Cardiac muscle cell (in vitro differentiated cells and primary cell): ENCODE results near the gene MT1E. TPM values are rescaled to one million over a fixed set of nuclear protein-coding genes. Genes with fewer than 3 reads are reported as not detected.

Experiments used
- DNase-seq, 2 donors: peaks; one replicate each; pipeline versions ENCODE4 v3.0.0 to v3.0.0-alpha.2; 2010 to 2017; ENCODE audit warnings: low read depth in 1 of 2, low spot score in 1 of 2
- H3K27ac ChIP-seq: fragments of 200-600 bp; sonication (generic); 2 replicates; pipeline ENCODE4 v1.5.1; 2016
- H3K27me3 ChIP-seq: fragments of 200-600 bp; sonication (generic); 2 replicates; pipeline ENCODE4 v1.6.0; 2016; ENCODE audit warnings: control low read depth
- H3K36me3 ChIP-seq: fragments of 200-600 bp; sonication (generic); 2 replicates; pipeline ENCODE4 v1.5.1; 2016; ENCODE audit warnings: control low read depth
- H3K4me1 ChIP-seq: fragments of 200-600 bp; sonication (generic); 2 replicates; pipeline ENCODE4 v1.8.1; 2017; ENCODE audit warnings: low read depth, mild to moderate bottlenecking, mixed run types
- H3K4me3 ChIP-seq: fragments of 200-600 bp; sonication (generic); 2 replicates; pipeline ENCODE4 v1.5.1; 2016; ENCODE audit warnings: mild to moderate bottlenecking
- H3K9me3 ChIP-seq: fragments of 200-600 bp; sonication (generic); 2 replicates; pipeline ENCODE4 v1.5.1; 2017; ENCODE audit warnings: low read depth, mild to moderate bottlenecking, control low read depth
- polyA plus RNA-seq: library from polyadenylated mRNA; unstranded; fragments of >200 nt; fragmentation: Nextera tagmentation; extraction: Ambion mirVana; gene quantifications from 2 replicates; pipeline ENCODE4 v1.2.1, GENCODE V29; 2016
- total RNA-seq: library from RNA; depleted of rRNA; stranded (reverse); fragments of >200 nt; gene quantifications from 2 replicates; pipeline ENCODE4 v1.2.3, GENCODE V29; 2016
- TF ChIP-seq, protein P1 (sequence below): IDR thresholded peaks from 2 replicates; pipeline ENCODE4 v1.5.1; 2012; ENCODE audit warnings: low read depth, mild to moderate bottlenecking, low read length

The MT1E gene
- total and polyA plus RNA-seq, 2 experiments from 2014 or later = 3.6 to 4.7 TPM

DNA sequence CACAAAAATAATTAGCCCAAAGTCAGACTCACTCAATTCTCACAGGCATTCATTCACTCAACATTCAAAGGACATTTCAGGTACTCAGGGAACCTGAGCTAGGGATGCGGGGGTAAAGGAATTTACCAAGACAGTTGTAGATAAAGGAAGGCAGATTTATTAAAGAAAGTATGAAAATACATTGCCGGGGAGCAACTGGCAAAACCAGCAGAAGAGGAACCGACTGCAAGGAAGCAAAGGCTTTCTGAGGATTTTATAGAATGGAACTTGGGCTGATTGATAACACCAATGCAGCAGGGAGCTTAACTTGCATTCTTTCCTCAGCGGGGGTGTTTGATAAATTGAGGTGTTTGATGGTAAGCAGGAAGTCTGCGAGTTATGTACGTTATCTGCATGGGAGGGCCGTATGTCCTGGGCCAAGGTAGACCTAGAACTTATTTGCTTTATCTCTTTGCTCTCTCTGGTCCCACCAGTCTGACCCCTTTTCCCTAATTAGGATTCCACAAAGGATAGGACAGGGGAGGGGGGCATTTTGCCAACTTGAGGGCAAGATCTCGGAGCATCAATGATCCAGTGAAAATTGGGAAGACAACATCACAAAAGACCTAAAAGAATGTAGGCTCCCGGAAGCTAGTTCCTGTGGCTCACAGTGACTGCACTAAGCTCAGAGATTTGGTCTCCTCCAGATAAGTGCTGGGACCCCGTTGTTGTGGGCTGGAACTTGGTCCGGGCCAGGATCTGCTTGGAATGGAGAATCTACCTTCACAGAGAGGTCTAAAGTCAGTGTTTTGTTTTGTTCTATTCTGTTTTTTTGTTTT is 42.0 kb upstream of the MT1E start:
- Histone ChIP-seq H3K27me3 (peaks cover 37% of the 10 kb centered on the region), H3K27ac (no peak overlapping the region), H3K9me3 (no peaks in the 10 kb centered on the region), H3K4me1 (no peaks in the 10 kb centered on the region), H3K36me3 (no peaks in the 10 kb centered on the region), H3K4me3 (no peak overlapping the region)
- TF ChIP-seq, protein P1, sequence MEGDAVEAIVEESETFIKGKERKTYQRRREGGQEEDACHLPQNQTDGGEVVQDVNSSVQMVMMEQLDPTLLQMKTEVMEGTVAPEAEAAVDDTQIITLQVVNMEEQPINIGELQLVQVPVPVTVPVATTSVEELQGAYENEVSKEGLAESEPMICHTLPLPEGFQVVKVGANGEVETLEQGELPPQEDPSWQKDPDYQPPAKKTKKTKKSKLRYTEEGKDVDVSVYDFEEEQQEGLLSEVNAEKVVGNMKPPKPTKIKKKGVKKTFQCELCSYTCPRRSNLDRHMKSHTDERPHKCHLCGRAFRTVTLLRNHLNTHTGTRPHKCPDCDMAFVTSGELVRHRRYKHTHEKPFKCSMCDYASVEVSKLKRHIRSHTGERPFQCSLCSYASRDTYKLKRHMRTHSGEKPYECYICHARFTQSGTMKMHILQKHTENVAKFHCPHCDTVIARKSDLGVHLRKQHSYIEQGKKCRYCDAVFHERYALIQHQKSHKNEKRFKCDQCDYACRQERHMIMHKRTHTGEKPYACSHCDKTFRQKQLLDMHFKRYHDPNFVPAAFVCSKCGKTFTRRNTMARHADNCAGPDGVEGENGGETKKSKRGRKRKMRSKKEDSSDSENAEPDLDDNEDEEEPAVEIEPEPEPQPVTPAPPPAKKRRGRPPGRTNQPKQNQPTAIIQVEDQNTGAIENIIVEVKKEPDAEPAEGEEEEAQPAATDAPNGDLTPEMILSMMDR = no peak
- DNase-seq = no peak

DNA sequence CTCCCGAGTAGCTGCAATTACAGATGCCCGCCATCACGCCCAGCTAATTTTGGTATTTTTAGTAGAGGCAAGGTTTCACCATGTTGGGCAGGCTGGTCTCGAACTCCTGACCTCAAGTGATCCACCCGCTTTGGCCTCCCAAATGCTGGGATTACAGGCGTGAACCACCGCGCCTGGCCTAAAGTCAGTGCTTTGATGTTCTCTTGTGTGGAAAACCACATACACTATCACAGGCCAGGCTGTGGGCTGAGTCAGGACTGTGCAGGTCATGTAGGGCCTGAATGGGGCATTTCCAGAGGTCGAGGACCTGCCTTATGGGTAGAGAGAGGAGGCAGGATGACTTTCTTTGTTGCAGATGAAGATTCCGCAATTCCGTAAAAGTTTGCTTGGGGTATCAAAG is 41.3 kb upstream of the MT1E start:
- Histone ChIP-seq H3K27ac (no peak overlapping the region), H3K9me3 (no peaks in the 10 kb centered on the region), H3K36me3 (no peaks in the 10 kb centered on the region), H3K4me1 (no peaks in the 10 kb centered on the region), H3K4me3 (no peak overlapping the region), H3K27me3 (peaks cover 44% of the 10 kb centered on the region)
- DNase-seq = no peak
- TF ChIP-seq, protein P1 = no peak

DNA sequence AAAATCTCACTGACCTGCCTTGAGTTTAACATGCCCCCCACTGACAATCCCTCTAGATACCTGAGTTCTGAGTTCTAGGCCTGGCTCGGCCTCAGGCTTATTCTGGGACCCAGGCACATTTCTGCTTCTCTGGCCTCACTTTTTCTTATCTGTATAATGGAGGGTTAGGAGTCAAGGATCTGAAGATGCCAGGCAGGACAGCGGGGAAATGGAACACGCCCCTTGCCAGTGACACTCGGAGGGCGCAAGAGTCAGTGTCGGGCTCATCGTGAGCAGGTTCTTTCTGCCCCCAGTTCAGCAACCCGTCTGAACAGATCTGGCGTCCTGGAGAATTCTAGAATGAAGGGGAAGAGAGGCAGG is 36.8 kb upstream of the MT1E start:
- DNase-seq = no peak
- Histone ChIP-seq H3K27ac (no peak overlapping the region), H3K4me1 (no peaks in the 10 kb centered on the region), H3K36me3 (no peaks in the 10 kb centered on the region), H3K27me3 (peaks cover 89% of the 10 kb centered on the region), H3K9me3 (no peaks in the 10 kb centered on the region), H3K4me3 (peak overlapping the region; percentile 27)
- TF ChIP-seq, protein P1 = no peak

DNA sequence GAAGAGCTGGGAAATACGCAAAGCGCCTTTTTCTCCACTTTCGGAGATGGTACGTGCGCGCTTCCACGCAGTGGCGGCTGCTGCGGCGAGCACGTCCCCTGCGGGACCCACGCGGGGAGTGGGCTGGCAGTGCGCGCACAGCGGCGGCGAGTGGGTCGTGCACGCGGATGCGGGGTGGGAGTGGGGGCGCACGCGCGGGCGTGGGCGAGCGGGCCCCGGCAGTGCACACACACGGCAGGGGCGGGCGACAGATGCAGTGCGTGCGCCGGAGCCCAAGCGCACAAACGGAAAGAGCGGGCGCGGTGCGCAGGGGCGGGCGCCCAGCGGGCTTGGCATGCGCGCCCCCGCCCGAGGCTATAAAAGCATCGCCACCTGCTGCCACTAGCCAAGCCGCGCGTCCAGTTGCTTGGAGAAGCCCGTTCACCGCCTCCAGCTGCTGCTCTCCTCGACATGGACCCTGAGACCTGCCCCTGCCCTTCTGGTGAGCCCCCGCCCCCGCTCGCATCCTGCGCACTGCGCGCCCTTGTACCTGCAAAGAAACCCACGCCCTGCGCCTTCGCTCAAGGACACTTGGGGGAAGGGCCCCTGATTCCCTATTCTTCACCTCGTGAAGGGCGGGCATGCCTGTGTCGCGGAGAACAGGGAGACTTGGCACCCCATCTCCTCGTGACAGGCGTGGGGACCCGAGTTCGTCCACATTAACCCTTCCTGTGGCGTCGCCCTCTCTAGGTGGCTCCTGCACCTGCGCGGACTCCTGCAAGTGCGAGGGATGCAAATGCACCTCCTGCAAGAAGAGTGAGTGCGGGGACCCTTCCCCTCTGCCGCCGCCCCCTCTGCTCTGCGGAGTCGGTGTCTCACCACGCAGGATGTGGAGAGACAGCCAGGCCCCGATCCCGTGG is 36.2 kb upstream of the MT1E start, which contains the start of gene MT3:
MT3 (plus strand) TSS at position 388 of the 899 bp plus-strand sequence; CDS start at position 451, 63 bp downstream.
- Histone ChIP-seq H3K4me3 (peak within 1 kb of the TSS; percentile 27), H3K9me3 (no peaks in the 10 kb centered on the region), H3K36me3 (no peaks in the 10 kb centered on the region), H3K4me1 (no peaks in the 10 kb centered on the region), H3K27me3 (peaks cover 95% of the 10 kb centered on the region), H3K27ac (no peak within 1 kb of the TSS)
- TF ChIP-seq, protein P1 = no peak
- peak in 1 of 2 donors; percentile 40 for DNase-seq

DNA sequence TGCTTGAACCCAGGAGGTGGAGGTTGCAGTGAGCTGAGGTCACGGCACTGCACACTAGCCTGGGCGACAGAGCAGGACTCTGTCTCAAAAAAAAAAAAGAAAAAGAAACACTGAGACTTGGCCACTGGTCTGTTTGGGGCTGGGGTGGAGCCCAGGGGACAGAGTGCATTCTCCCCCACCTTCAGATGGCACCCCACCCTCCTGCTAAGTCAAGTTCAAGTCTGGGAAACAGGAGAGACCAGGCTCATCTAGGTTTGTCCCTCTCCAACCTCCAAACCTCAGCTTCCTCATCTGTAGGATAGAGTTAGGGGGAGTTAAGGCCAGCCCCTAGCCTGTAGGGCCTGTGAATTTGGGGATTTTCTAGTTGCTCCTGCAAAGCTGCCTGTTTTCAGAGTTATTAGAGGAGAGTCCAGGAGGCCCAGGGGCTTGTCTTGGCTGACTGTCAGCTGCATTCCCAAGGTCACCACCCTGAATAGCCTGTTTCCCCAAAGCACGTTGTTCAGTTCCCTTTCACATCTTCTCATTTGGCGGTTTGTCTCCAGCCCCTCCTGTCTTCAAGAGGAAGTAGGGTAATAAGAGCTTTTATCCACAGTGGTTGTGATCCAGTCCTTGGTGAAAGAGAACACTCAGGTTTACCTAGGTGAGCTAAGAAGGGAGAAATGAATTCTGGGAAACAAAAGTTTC is 34.1 kb upstream of the MT1E start:
- DNase-seq = no peak

More for the DNA sequence above, 34.1 kb upstream of the MT1E start:
- Histone ChIP-seq H3K27ac (no peak overlapping the region), H3K36me3 (no peaks in the 10 kb centered on the region), H3K4me3 (no peak overlapping the region), H3K27me3 (peaks cover 78% of the 10 kb centered on the region), H3K4me1 (no peaks in the 10 kb centered on the region), H3K9me3 (no peaks in the 10 kb centered on the region)
- TF ChIP-seq, protein P1 = no peak
